ENCODE results near the gene BCAP29. TPM values are rescaled to one million over a fixed set of nuclear protein-coding genes. Genes with fewer than 3 reads are reported as not detected.

The BCAP29 gene
- total RNA-seq, 1 donor from 2014 or later = 54.9 TPM

DNA sequence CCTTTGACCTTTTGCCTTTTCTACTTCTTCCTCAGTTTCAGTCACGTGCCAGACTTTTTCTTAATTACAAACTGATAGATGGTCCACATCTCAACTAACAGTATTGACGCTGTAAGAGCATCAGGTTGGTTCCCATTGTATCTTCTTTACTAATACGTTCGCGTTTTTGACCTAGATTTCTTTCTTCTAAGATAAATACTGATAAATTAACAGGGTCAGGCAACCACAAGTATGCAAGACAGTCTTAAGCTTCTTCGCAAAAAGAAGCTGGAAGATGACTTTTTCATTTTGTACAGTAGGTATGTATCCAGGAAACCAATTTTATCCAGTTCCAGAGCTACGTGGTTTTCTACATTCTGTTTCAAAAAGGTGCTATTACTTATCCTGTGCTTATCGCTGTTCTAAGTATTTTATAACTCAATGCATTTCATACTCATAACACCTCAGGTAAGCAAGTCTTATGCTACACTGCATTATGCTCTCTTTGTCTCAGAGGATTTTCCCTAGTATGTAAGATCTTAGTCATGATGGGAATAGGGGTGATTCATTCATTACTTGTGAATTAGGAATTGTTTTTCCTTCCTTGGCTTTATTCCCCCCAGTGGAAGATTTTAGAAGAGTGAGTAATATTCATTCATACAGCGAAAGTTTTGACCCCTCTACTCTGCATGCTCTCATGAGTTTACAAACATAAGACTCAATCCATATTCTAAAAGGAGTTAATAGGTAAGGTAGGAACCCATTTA lies 15.3 kb upstream of the BCAP29 start:
- peak; percentile 93 for DNase-seq (ENCODE audit: low read depth)
- peak overlapping the region; percentile 43 for H3K27ac Mint-ChIP-seq (ENCODE audit: unreplicated experiment)
- peak; percentile 73 for FAIRE-seq
- Histone ChIP-seq H3K79me2 (ENCODE audit: insufficient read depth, low read length) (peaks cover 42% of the 10 kb centered on the region), H4K20me1 (ENCODE audit: insufficient read depth, low read length) (peaks cover 1% of the 10 kb centered on the region), H3K4me3 (ENCODE audit: insufficient read depth, low read depth, low read length) (peak overlapping the region; percentile 87), H3K9ac (ENCODE audit: low read length) (peak overlapping the region; percentile 98), H3K4me2 (ENCODE audit: low read length) (peak overlapping the region; percentile 89), H3K27me3 (ENCODE audit: insufficient read depth, low read length) (no peaks in the 10 kb centered on the region), H3K36me3 (ENCODE audit: insufficient read depth, low read length) (no peaks in the 10 kb centered on the region), H3K4me1 (ENCODE audit: insufficient read depth, low read length) (peaks cover 40% of the 10 kb centered on the region), H3K27ac (ENCODE audit: low read depth, low read length) (peak overlapping the region; percentile 99), H2AFZ (ENCODE audit: low read depth, low read length) (peak overlapping the region; percentile 96), H3K9me3 (ENCODE audit: insufficient read depth, low read depth, low read length) (no peaks in the 10 kb centered on the region)
- H3K9me3 Mint-ChIP-seq (ENCODE audit: unreplicated experiment) = no peaks in the 10 kb centered on the region
- no peaks in the 10 kb centered on the region for H3K27me3 Mint-ChIP-seq (ENCODE audit: low read depth, unreplicated experiment)
- TF ChIP-seq EZH2 (IDR thresholded peaks at IDR 0.05; ENCODE audit: insufficient read depth, low read length) = no peak
- TF ChIP-seq, protein P1, sequence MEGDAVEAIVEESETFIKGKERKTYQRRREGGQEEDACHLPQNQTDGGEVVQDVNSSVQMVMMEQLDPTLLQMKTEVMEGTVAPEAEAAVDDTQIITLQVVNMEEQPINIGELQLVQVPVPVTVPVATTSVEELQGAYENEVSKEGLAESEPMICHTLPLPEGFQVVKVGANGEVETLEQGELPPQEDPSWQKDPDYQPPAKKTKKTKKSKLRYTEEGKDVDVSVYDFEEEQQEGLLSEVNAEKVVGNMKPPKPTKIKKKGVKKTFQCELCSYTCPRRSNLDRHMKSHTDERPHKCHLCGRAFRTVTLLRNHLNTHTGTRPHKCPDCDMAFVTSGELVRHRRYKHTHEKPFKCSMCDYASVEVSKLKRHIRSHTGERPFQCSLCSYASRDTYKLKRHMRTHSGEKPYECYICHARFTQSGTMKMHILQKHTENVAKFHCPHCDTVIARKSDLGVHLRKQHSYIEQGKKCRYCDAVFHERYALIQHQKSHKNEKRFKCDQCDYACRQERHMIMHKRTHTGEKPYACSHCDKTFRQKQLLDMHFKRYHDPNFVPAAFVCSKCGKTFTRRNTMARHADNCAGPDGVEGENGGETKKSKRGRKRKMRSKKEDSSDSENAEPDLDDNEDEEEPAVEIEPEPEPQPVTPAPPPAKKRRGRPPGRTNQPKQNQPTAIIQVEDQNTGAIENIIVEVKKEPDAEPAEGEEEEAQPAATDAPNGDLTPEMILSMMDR (IDR thresholded peaks at IDR 0.05; ENCODE audit: insufficient read depth, low read depth, low read length) = no peak
- no peaks in the 10 kb centered on the region for H3K36me3 Mint-ChIP-seq (ENCODE audit: low read depth, unreplicated experiment)
- H3K4me3 Mint-ChIP-seq (ENCODE audit: unreplicated experiment) = peak overlapping the region; percentile 84
- H3K4me1 Mint-ChIP-seq (ENCODE audit: low read depth, unreplicated experiment) = peaks cover 34% of the 10 kb centered on the region

GRCh38 chr7:107570298-107570697 lies 9.7 kb upstream of the BCAP29 start:
- Histone ChIP-seq H4K20me1 (ENCODE audit: insufficient read depth, low read length) (no peaks in the 10 kb centered on the region), H3K27me3 (ENCODE audit: insufficient read depth, low read length) (no peaks in the 10 kb centered on the region), H3K9me3 (ENCODE audit: insufficient read depth, low read depth, low read length) (no peaks in the 10 kb centered on the region), H3K4me1 (ENCODE audit: insufficient read depth, low read length) (peaks cover 6% of the 10 kb centered on the region), H2AFZ (ENCODE audit: low read depth, low read length) (no peak overlapping the region), H3K4me2 (ENCODE audit: low read length) (no peak overlapping the region), H3K79me2 (ENCODE audit: insufficient read depth, low read length) (peaks cover 6% of the 10 kb centered on the region), H3K4me3 (ENCODE audit: insufficient read depth, low read depth, low read length) (no peak overlapping the region), H3K36me3 (ENCODE audit: insufficient read depth, low read length) (peaks cover 3% of the 10 kb centered on the region), H3K9ac (ENCODE audit: low read length) (no peak overlapping the region), H3K27ac (ENCODE audit: low read depth, low read length) (no peak overlapping the region)
- H3K4me1 Mint-ChIP-seq (ENCODE audit: low read depth, unreplicated experiment) = peaks cover 4% of the 10 kb centered on the region
- H3K27me3 Mint-ChIP-seq (ENCODE audit: low read depth, unreplicated experiment) = no peaks in the 10 kb centered on the region
- no peak for TF ChIP-seq EZH2 (IDR thresholded peaks at IDR 0.05; ENCODE audit: insufficient read depth, low read length)
- TF ChIP-seq, protein P1 (IDR thresholded peaks at IDR 0.05; ENCODE audit: insufficient read depth, low read depth, low read length) = no peak
- peaks cover 1% of the 10 kb centered on the region for H3K36me3 Mint-ChIP-seq (ENCODE audit: low read depth, unreplicated experiment)
- H3K27ac Mint-ChIP-seq (ENCODE audit: unreplicated experiment) = no peak overlapping the region
- H3K4me3 Mint-ChIP-seq (ENCODE audit: unreplicated experiment) = no peak overlapping the region
- DNase-seq (ENCODE audit: low read depth) (no peak), FAIRE-seq (no peak)
- H3K9me3 Mint-ChIP-seq (ENCODE audit: unreplicated experiment) = no peaks in the 10 kb centered on the region

- no peak overlapping the region for H3K4me2 ChIP-seq (ENCODE audit: low read length)
- H3K79me2 ChIP-seq (ENCODE audit: insufficient read depth, low read length) = no peaks in the 10 kb centered on the region
- no peak overlapping the region for H3K4me3 ChIP-seq (ENCODE audit: insufficient read depth, low read depth, low read length)
- H3K9me3 ChIP-seq (ENCODE audit: insufficient read depth, low read depth, low read length) = no peaks in the 10 kb centered on the region
- H3K36me3 ChIP-seq (ENCODE audit: insufficient read depth, low read length) = peaks cover 3% of the 10 kb centered on the region
- DNase-seq (ENCODE audit: low read depth) = no peak
- H3K27me3 ChIP-seq (ENCODE audit: insufficient read depth, low read length) = no peaks in the 10 kb centered on the region
- H4K20me1 ChIP-seq (ENCODE audit: insufficient read depth, low read length) = no peaks in the 10 kb centered on the region
- Mint-ChIP-seq H3K4me1 (ENCODE audit: low read depth, unreplicated experiment) (no peaks in the 10 kb centered on the region), H3K36me3 (ENCODE audit: low read depth, unreplicated experiment) (peaks cover 1% of the 10 kb centered on the region), H3K27me3 (ENCODE audit: low read depth, unreplicated experiment) (no peaks in the 10 kb centered on the region), H3K9me3 (ENCODE audit: unreplicated experiment) (no peaks in the 10 kb centered on the region), H3K4me3 (ENCODE audit: unreplicated experiment) (no peak overlapping the region), H3K27ac (ENCODE audit: unreplicated experiment) (no peak overlapping the region)
- H3K4me1 ChIP-seq (ENCODE audit: insufficient read depth, low read length) = no peaks in the 10 kb centered on the region
- H3K9ac ChIP-seq (ENCODE audit: low read length) = no peak overlapping the region
- no peak overlapping the region for H2AFZ ChIP-seq (ENCODE audit: low read depth, low read length)
- TF ChIP-seq, protein P1 (IDR thresholded peaks at IDR 0.05; ENCODE audit: insufficient read depth, low read depth, low read length) = no peak
- no peak for TF ChIP-seq EZH2 (IDR thresholded peaks at IDR 0.05; ENCODE audit: insufficient read depth, low read length)
- no peak for FAIRE-seq
- H3K27ac ChIP-seq (ENCODE audit: low read depth, low read length) = no peak overlapping the region
These were observed 6.5 kb upstream of the BCAP29 start for GRCh38 chr7:107573537-107573936.

Measured in astrocyte (in vitro differentiated cells and primary cell).